K562 (cell line): ENCODE data around the gene ANKRD10. TPM values are rescaled to one million over a fixed set of nuclear protein-coding genes. Genes with fewer than 3 reads are reported as not detected.

Experiments
- CBFA2T2 ChIP-seq: fragments of 450-650 bp; conservative IDR thresholded peaks from 2 replicates; pipeline ENCODE4 v1.6.1; 2017; ENCODE audit warnings: mild to moderate bottlenecking
- CEBPG ChIP-seq, 3 experiments: fragments of 200-800 bp in 1 of 3; sonication (Bioruptor generic) in 1 of 3; sonication (generic) in 1 of 3; formaldehyde crosslinking in 1 of 3; IDR thresholded peaks in 2 of 3; conservative IDR thresholded peaks in 1 of 3; 2 replicates each; pipeline versions ENCODE4 v1.6.1 to v1.8.0; 2016 to 2022; ENCODE audit warnings: missing compliant biosample characterization in 2 of 3, missing genetic modification characterization in 2 of 3, mild to moderate bottlenecking in 1 of 3, missing genetic modification reagents in 1 of 3
- DIDO1 ChIP-seq: fragments of 450-650 bp; IDR thresholded peaks from 2 replicates; pipeline ENCODE4 v1.6.1; 2016; ENCODE audit warnings: low read depth, missing biosample characterization, missing genetic modification characterization
- EP300 ChIP-seq: IDR thresholded peaks from 2 replicates; pipeline ENCODE4 v1.6.1; 2012; ENCODE audit warnings: low read length, improper control_type of control experiment
- FOS ChIP-seq: IDR thresholded peaks from 3 replicates; pipeline ENCODE4 v1.6.1; 2011; ENCODE audit not compliant: insufficient read length; ENCODE audit errors: extremely low read depth
- HDGF ChIP-seq: fragments of 450-650 bp; IDR thresholded peaks from 2 replicates; pipeline ENCODE4 v1.6.1; 2016
- JUND ChIP-seq, 2 experiments: IDR thresholded peaks; 2 replicates in 1 of 2; 3 replicates in 1 of 2; pipeline ENCODE4 v1.6.1; 2011; ENCODE audit warnings: borderline replicate concordance in 2 of 2, low read depth in 2 of 2, low read length in 2 of 2, improper control_type of control experiment in 1 of 2, missing biosample characterization in 1 of 2, missing genetic modification characterization in 1 of 2, missing genetic modification reagents in 1 of 2
- KDM5B ChIP-seq: fragments of 200-600 bp; sonication (generic); IDR thresholded peaks from 2 replicates; pipeline ENCODE4 v1.6.1; 2012; ENCODE audit warnings: low read depth, mild to moderate bottlenecking, moderate library complexity, low read length, control low read depth, inconsistent platforms; ENCODE audit not compliant: insufficient replicate concordance
- LARP7 ChIP-seq: fragments of 450-650 bp; IDR thresholded peaks from 2 replicates; pipeline ENCODE4 v1.6.1; 2016
- MAFG ChIP-seq: fragments of 450-650 bp; conservative IDR thresholded peaks from 2 replicates; pipeline ENCODE4 v1.6.1; 2016; ENCODE audit warnings: missing genetic modification characterization, missing compliant biosample characterization
- MAZ ChIP-seq, 2 experiments: fragments of 450-650 bp in 1 of 2; sonication (generic) in 1 of 2; formaldehyde crosslinking; IDR thresholded peaks in 1 of 2; conservative IDR thresholded peaks in 1 of 2; 2 replicates each; pipeline versions ENCODE4 v1.4.0 to v1.5.0; 2020; ENCODE audit warnings: mild to moderate bottlenecking in 1 of 2, missing genetic modification reagents in 1 of 2
- MCM7 ChIP-seq, 2 experiments: fragments of 450-650 bp; IDR thresholded peaks; 2 replicates each; pipeline ENCODE4 v1.6.1; 2016 to 2018
- NR2F6 ChIP-seq: fragments of 450-650 bp; formaldehyde crosslinking; IDR thresholded peaks from 2 replicates; pipeline ENCODE4 v1.4.0; 2020; ENCODE audit warnings: mild to moderate bottlenecking
- PHF20 ChIP-seq: fragments of 450-650 bp; IDR thresholded peaks from 2 replicates; pipeline ENCODE4 v1.6.1; 2018; ENCODE audit not compliant: partially characterized antibody
- RCOR1 ChIP-seq, 2 experiments: IDR thresholded peaks; 2 replicates each; pipeline ENCODE4 v1.6.1; 2012; ENCODE audit warnings: low read depth in 2 of 2, low read length in 2 of 2, borderline replicate concordance in 1 of 2, improper control_type of control experiment in 1 of 2
- SAFB ChIP-seq: fragments of 200-400 bp; formaldehyde crosslinking; IDR thresholded peaks from 2 replicates; pipeline ENCODE4 v1.6.1; 2017; ENCODE audit warnings: low read depth, low read length, borderline replicate concordance
- SOX6 ChIP-seq: fragments of 450-650 bp; IDR thresholded peaks from 2 replicates; pipeline ENCODE4 v1.6.1; 2014; ENCODE audit warnings: mild to moderate bottlenecking
- TRIM28 ChIP-seq: fragments of 450-650 bp; IDR thresholded peaks from 2 replicates; pipeline ENCODE4 v1.6.1; 2017
- ZBTB7A ChIP-seq: IDR thresholded peaks from 2 replicates; pipeline ENCODE4 v1.6.1; 2011; ENCODE audit warnings: low read depth, mild to moderate bottlenecking, low read length, moderate library complexity, borderline replicate concordance; ENCODE audit not compliant: control insufficient read depth
- ZC3H4 ChIP-seq: sonication (generic); formaldehyde crosslinking; IDR thresholded peaks from 2 replicates; pipeline ENCODE4 v1.9.0; 2021; ENCODE audit warnings: missing genetic modification reagents, borderline replicate concordance
- ZNF445 ChIP-seq: fragments of 250-450 bp; sonication (Bioruptor Pico); IDR thresholded peaks from 2 replicates; pipeline ENCODE4 v1.4.0; 2020; ENCODE audit warnings: low read depth, mild to moderate bottlenecking, moderate library complexity
- ZNF76 ChIP-seq: fragments of 250-450 bp; sonication (Bioruptor Pico); IDR thresholded peaks from 2 replicates; pipeline ENCODE4 v1.4.0; 2020; ENCODE audit warnings: mild to moderate bottlenecking, moderate library complexity, borderline replicate concordance
- ZNF766 ChIP-seq: fragments of 200-800 bp; sonication (Bioruptor generic); conservative IDR thresholded peaks from 2 replicates; pipeline ENCODE4 v1.6.1; 2016; ENCODE audit warnings: missing genetic modification characterization, missing compliant biosample characterization
- ZNF785 ChIP-seq: fragments of 250-450 bp; sonication (Bioruptor Pico); IDR thresholded peaks from 2 replicates; pipeline ENCODE4 v1.4.0; 2020; ENCODE audit warnings: mild to moderate bottlenecking
- polyA plus RNA-seq, 8 experiments: library from polyadenylated mRNA; depleted of rRNA in 4 of 8; stranded (reverse) in 5 of 8; unstranded in 3 of 8; fragments of >200 nt; fragmentation: Nextera tagmentation in 2 of 8; fragmentation: Illumina TruSeq in 1 of 8; extraction: Ambion mirVana in 2 of 8; extraction: Trizol in 1 of 8; gene quantifications; 2 replicates each; pipeline versions ENCODE4 v1.2.1 to v1.2.3, GENCODE V29; 2011 to 2014; ENCODE audit warnings: inconsistent platforms in 1 of 8, missing spikeins in 1 of 8
- total RNA-seq, 7 experiments: library from RNA; depleted of rRNA in 6 of 7; stranded (reverse); fragments of >200 nt in 6 of 7; fragmentation: Illumina TruSeq in 2 of 7; extraction: Trizol in 2 of 7; gene quantifications; 2 replicates each; pipeline versions ENCODE4 v1.2.1 to v1.2.3, GENCODE V29; 2011 to 2021; ENCODE audit warnings: low replicate concordance in 1 of 7
- TF ChIP-seq, protein P1 (sequence below): fragments of 450-650 bp; IDR thresholded peaks from 2 replicates; pipeline ENCODE4 v1.7.0; 2016; ENCODE audit warnings: borderline replicate concordance
- TF ChIP-seq, protein P2 (sequence below): sonication (generic); formaldehyde crosslinking; IDR thresholded peaks from 2 replicates; pipeline ENCODE4 v1.8.1; 2023; ENCODE audit warnings: mild to moderate bottlenecking, missing genetic modification reagents, moderate library complexity

Gene ANKRD10
- total and polyA plus RNA-seq, 9 of the 15 experiments (the other 6 are each of a cell fraction or from before 2014, with no cell fraction given) = 21.7 to 183 (median 45.0) TPM

DNA sequence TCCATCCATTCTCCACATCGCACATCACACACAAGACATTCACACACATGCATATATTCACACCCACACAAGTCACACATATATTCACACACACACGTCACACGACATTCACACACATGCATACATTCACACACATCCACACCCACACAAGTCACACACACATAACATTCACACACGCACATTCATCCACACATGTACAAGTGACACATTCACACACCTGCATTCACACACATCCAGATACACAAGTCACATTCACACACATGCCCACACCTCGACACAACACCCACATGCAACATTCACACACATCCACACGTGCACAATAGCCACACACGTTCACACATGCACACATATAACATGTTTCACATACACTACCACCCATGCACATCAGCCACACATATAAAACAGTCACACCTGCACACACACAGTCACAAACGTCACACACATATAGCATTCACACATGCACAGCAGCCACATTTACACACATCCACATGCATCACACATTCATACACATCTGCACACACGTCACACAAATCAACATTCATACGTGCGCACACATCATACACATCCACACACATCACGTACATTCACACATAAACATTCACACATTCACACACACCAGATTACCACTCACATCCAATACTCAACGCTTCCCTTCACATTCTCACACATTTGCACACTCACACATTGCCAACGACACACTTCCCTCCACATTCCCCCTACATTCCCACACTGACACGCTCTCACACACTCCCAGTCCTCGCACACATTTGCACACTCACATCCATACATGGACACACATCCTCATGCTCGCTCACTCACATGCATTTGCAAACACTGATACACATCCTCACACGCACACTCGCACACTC is 41.0 kb downstream of the ANKRD10 start (continued):
- TF ChIP-seq JUND (IDR thresholded peaks at IDR 0.05; ENCODE audit: borderline replicate concordance, low read depth, low read length) (no peak), JUND (tag; IDR thresholded peaks at IDR 0.05; ENCODE audit: borderline replicate concordance, low read depth, low read length) (peak; percentile 19; the same call in 1 of the 3 replicates), CEBPG (CRISPR knock-in tag; IDR thresholded peaks at IDR 0.05) (0 out of 2 replicates have a peak, but pooled peaks have one; percentile 13), CEBPG (tag; conservative IDR thresholded peaks at IDR 0.05 in 1 of 2, IDR thresholded peaks at IDR 0.05 in 1 of 2) (no peak), EP300 (no peak), ZNF766 (CRISPR knock-in tag) (no peak), LARP7 (peak; percentile 37; the same call in 1 of the 2 replicates), MAFG (tag) (no peak), ZNF76 (CRISPR knock-in tag) (no peak), SAFB (no peak), MAZ (CRISPR knock-in tag; conservative IDR thresholded peaks at IDR 0.05 in 1 of 2, IDR thresholded peaks at IDR 0.05 in 1 of 2) (no peak), SOX6 (no peak), CBFA2T2 (no peak), ZC3H4 (CRISPR knock-in tag) (peak; percentile 55; the same call in 1 of the 2 replicates), HDGF (peak; percentile 81), RCOR1 (IDR thresholded peaks at IDR 0.05; ENCODE audit: borderline replicate concordance in 1 of 2, low read depth in 2 of 2, low read length in 2 of 2) (no peak), ZNF785 (CRISPR knock-in tag) (no peak), NR2F6 (no peak), KDM5B (peak; percentile 17), MCM7 (IDR thresholded peaks at IDR 0.05) (no peak), ZNF445 (CRISPR knock-in tag) (no peak), ZBTB7A (no peak), TRIM28 (no peak), FOS (no peak), DIDO1 (no peak), PHF20 (peak; percentile 57)
- TF ChIP-seq, protein P1, sequence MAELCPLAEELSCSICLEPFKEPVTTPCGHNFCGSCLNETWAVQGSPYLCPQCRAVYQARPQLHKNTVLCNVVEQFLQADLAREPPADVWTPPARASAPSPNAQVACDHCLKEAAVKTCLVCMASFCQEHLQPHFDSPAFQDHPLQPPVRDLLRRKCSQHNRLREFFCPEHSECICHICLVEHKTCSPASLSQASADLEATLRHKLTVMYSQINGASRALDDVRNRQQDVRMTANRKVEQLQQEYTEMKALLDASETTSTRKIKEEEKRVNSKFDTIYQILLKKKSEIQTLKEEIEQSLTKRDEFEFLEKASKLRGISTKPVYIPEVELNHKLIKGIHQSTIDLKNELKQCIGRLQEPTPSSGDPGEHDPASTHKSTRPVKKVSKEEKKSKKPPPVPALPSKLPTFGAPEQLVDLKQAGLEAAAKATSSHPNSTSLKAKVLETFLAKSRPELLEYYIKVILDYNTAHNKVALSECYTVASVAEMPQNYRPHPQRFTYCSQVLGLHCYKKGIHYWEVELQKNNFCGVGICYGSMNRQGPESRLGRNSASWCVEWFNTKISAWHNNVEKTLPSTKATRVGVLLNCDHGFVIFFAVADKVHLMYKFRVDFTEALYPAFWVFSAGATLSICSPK = peak; percentile 48; the same call in 1 of the 2 replicates
- TF ChIP-seq, protein P2, sequence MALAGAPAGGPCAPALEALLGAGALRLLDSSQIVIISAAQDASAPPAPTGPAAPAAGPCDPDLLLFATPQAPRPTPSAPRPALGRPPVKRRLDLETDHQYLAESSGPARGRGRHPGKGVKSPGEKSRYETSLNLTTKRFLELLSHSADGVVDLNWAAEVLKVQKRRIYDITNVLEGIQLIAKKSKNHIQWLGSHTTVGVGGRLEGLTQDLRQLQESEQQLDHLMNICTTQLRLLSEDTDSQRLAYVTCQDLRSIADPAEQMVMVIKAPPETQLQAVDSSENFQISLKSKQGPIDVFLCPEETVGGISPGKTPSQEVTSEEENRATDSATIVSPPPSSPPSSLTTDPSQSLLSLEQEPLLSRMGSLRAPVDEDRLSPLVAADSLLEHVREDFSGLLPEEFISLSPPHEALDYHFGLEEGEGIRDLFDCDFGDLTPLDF (CRISPR knock-in tag) = no peak
